ES-I3 (cell line): ENCODE results near the gene EXOC3L4.
"Not testable (repeated sequence)": the region's sequence is repeated elsewhere in the genome, so short reads cannot be mapped to it uniquely, and the experiment has no call there.

Source experiments
- H3K36me3 ChIP-seq: 2 replicates; pipeline ENCODE4 v1.6.1; 2013; ENCODE audit warnings: mild to moderate bottlenecking, low read length, control low read depth, moderate library complexity; ENCODE audit not compliant: insufficient read depth
- H3K4me1 ChIP-seq: 2 replicates; pipeline ENCODE4 v1.6.1; 2013; ENCODE audit warnings: mild to moderate bottlenecking, control low read depth, low read length; ENCODE audit not compliant: insufficient read depth
- H3K9ac ChIP-seq: 2 replicates; pipeline ENCODE4 v1.6.1; 2013; ENCODE audit warnings: low read depth, mild to moderate bottlenecking, low read length, moderate library complexity
- H3K9me3 ChIP-seq: 2 replicates; pipeline ENCODE4 v1.6.1; 2013; ENCODE audit warnings: mild to moderate bottlenecking, low read length, moderate library complexity; ENCODE audit not compliant: control insufficient read depth, insufficient read depth

The EXOC3L4 gene

GRCh38 chr14:103140316-103141109 lies 46.0 kb downstream of the EXOC3L4 start:
- no peaks in the 10 kb centered on the region for H3K36me3 ChIP-seq
- H3K9me3 ChIP-seq: no peaks in the 10 kb centered on the region
- no peak overlapping the region for H3K9ac ChIP-seq
- peaks cover 4% of the 10 kb centered on the region; the same call in 1 of the 2 replicates for H3K4me1 ChIP-seq

GRCh38 chr14:103141117-103141796 lies 46.7 kb downstream of the EXOC3L4 start:
- Histone ChIP-seq H3K9ac (no peak overlapping the region), H3K4me1 (peaks cover 4% of the 10 kb centered on the region; the same call in 1 of the 2 replicates)

GRCh38 chr14:103142026-103142425 lies 47.5 kb downstream of the EXOC3L4 start:
- no peak overlapping the region for H3K9ac ChIP-seq
- no peaks in the 10 kb centered on the region for H3K9me3 ChIP-seq
- no peaks in the 10 kb centered on the region for H3K36me3 ChIP-seq
- H3K4me1 ChIP-seq: peaks cover 4% of the 10 kb centered on the region; the same call in 1 of the 2 replicates

More at GRCh38 chr14:103141117-103141796, 46.7 kb downstream of the EXOC3L4 start:
- Histone ChIP-seq H3K9me3 (no peaks in the 10 kb centered on the region), H3K36me3 (no peaks in the 10 kb centered on the region)

GRCh38 chr14:103142721-103143302 lies 48.3 kb downstream of the EXOC3L4 start:
- H3K9ac ChIP-seq: no peak overlapping the region
- H3K9me3 ChIP-seq: no peaks in the 10 kb centered on the region
- H3K36me3 ChIP-seq: no peaks in the 10 kb centered on the region
- peaks cover 4% of the 10 kb centered on the region; the same call in 1 of the 2 replicates for H3K4me1 ChIP-seq

GRCh38 chr14:103143506-103143905 lies 49.0 kb downstream of the EXOC3L4 start:
- H3K9ac ChIP-seq: no peak overlapping the region
- peaks cover 4% of the 10 kb centered on the region; the same call in 1 of the 2 replicates for H3K4me1 ChIP-seq
- H3K36me3 ChIP-seq: no peaks in the 10 kb centered on the region
- no peaks in the 10 kb centered on the region for H3K9me3 ChIP-seq

GRCh38 chr14:103144085-103144484 lies 49.6 kb downstream of the EXOC3L4 start:
- Histone ChIP-seq H3K36me3 (no peaks in the 10 kb centered on the region), H3K4me1 (peaks cover 4% of the 10 kb centered on the region; the same call in 1 of the 2 replicates), H3K9ac (no peak overlapping the region), H3K9me3 (no peaks in the 10 kb centered on the region)

GRCh38 chr14:103146141-103146709 lies 51.7 kb downstream of the EXOC3L4 start:
- no peaks in the 10 kb centered on the region for H3K9me3 ChIP-seq
- H3K9ac ChIP-seq: no peak overlapping the region
- no peaks in the 10 kb centered on the region for H3K36me3 ChIP-seq
- no peaks in the 10 kb centered on the region for H3K4me1 ChIP-seq

- no peaks in the 10 kb centered on the region for H3K36me3 ChIP-seq
- no peaks in the 10 kb centered on the region for H3K9me3 ChIP-seq
- H3K4me1 ChIP-seq: no peaks in the 10 kb centered on the region
- H3K9ac ChIP-seq: no peak overlapping the region
These were observed 55.1 kb downstream of the EXOC3L4 start for GRCh38 chr14:103149351-103150237.

- no peak overlapping the region for H3K9ac ChIP-seq
- H3K36me3 ChIP-seq: no peaks in the 10 kb centered on the region
- no peaks in the 10 kb centered on the region for H3K4me1 ChIP-seq
- H3K9me3 ChIP-seq: no peaks in the 10 kb centered on the region
These were observed 56.9 kb downstream of the EXOC3L4 start for GRCh38 chr14:103151270-103151945.

GRCh38 chr14:103155010-103155409 lies 60.5 kb downstream of the EXOC3L4 start:
- Histone ChIP-seq H3K36me3 (no peaks in the 10 kb centered on the region), H3K9ac (no peak overlapping the region), H3K4me1 (no peaks in the 10 kb centered on the region), H3K9me3 (0 out of 2 replicates have a peak, but pooled peaks cover 2% of the 10 kb centered on the region)

GRCh38 chr14:103155416-103155815 lies 60.9 kb downstream of the EXOC3L4 start:
- not testable (repeated sequence) for H3K9me3 ChIP-seq, H3K4me1 ChIP-seq, H3K36me3 ChIP-seq, H3K9ac ChIP-seq

- no peaks in the 10 kb centered on the region for H3K4me1 ChIP-seq
- H3K9ac ChIP-seq: no peak overlapping the region
- H3K36me3 ChIP-seq: no peaks in the 10 kb centered on the region
- H3K9me3 ChIP-seq: 0 out of 2 replicates have a peak, but pooled peaks cover 2% of the 10 kb centered on the region
These were observed 61.4 kb downstream of the EXOC3L4 start for GRCh38 chr14:103155826-103156394.
